Bronchial epithelial cell (primary cell): Measurements from ENCODE around the gene BTBD16. TPM values are rescaled to one million over a fixed set of nuclear protein-coding genes. Genes with fewer than 3 reads are reported as not detected.

ENCODE experiments used
- DNase-seq: peaks from one replicate; pipeline ENCODE4 v3.0.0-alpha.2; 2010; ENCODE audit warnings: low read depth
- FAIRE-seq: peaks from 2 replicates; lab custom pipeline; 2011; peaks lifted over from hg19 to GRCh38; lab: Jason Lieb, UNC
- H3K27me3 ChIP-seq: 2 replicates; pipeline ENCODE4 v1.5.1; 2011; ENCODE audit warnings: low read length; ENCODE audit not compliant: control insufficient read depth, insufficient read depth
- H3K36me3 ChIP-seq: 2 replicates; pipeline ENCODE4 v1.5.1; 2011; ENCODE audit warnings: low read length; ENCODE audit not compliant: control insufficient read depth, insufficient read depth
- H3K4me3 ChIP-seq: 2 replicates; pipeline ENCODE4 v1.5.1; 2011; ENCODE audit warnings: mild to moderate bottlenecking, low read depth, low read length, control low read depth
- total RNA-seq: library from RNA; depleted of rRNA; stranded (reverse); fragments of >200 nt; gene quantifications from 2 replicates; pipeline ENCODE4 v1.2.1, GENCODE V29; 2014
- TF ChIP-seq, protein P1 (sequence below): IDR thresholded peaks from 2 replicates; pipeline ENCODE4 v1.5.1; 2011; ENCODE audit warnings: mild to moderate bottlenecking, moderate library complexity, low read length, control low read depth, inconsistent platforms; ENCODE audit not compliant: insufficient read depth, severe bottlenecking

BTBD16 gene
- 0.13 and 0.26 TPM in 2 replicates for total RNA-seq

DNA sequence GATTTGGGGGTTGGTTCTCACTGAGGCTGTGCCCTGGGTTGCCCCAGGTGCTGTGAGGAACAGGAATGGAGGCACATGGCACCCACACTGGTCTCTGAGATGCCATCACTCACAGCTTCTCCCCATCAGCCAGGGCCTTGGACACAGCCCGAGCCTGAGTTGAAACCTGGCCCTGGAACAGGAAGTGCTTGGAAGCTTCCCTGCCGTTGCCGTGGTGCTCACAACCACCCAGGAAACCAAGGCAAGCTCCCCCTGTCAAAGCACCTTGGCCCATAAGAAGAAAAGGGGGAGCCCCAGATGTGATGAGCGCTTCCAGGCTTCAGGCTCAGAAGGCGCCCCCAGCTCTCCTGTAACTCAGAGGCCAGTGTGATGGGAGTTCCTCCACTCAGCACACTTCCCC is at the start of gene BTBD16:
Gene BTBD16 (plus strand): TSS at position 221 of the 400 bp plus-strand sequence. CDS start 3,786 bp downstream, outside the sequence.
- Histone ChIP-seq H3K36me3 (no peaks in the 10 kb centered on the region), H3K27me3 (no peaks in the 10 kb centered on the region), H3K4me3 (no peak within 1 kb of the TSS)
- FAIRE-seq (no peak), DNase-seq (no peak)
- TF ChIP-seq, protein P1, sequence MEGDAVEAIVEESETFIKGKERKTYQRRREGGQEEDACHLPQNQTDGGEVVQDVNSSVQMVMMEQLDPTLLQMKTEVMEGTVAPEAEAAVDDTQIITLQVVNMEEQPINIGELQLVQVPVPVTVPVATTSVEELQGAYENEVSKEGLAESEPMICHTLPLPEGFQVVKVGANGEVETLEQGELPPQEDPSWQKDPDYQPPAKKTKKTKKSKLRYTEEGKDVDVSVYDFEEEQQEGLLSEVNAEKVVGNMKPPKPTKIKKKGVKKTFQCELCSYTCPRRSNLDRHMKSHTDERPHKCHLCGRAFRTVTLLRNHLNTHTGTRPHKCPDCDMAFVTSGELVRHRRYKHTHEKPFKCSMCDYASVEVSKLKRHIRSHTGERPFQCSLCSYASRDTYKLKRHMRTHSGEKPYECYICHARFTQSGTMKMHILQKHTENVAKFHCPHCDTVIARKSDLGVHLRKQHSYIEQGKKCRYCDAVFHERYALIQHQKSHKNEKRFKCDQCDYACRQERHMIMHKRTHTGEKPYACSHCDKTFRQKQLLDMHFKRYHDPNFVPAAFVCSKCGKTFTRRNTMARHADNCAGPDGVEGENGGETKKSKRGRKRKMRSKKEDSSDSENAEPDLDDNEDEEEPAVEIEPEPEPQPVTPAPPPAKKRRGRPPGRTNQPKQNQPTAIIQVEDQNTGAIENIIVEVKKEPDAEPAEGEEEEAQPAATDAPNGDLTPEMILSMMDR = no peak

DNA sequence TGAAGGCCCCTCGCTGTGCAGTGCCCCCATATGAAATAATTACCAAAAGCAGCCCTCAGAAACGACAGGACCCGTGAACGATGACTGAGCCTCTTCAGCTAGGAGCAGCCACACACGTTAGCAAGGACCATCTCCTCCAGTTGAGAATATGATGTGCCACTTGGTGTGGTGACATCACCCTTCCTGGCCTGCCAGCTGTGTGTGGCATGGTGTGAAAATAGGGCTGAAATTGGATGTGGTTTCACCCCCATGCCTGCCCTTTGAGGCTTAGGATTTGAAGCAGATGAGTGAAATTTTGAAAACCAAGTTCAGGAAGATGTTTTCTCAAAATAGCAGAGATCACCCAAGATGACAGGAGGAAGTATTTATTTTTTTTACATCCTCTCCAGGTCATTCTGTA is 49.1 kb upstream of the BTBD16 start:
- TF ChIP-seq, protein P1 = no peak
- DNase-seq (no peak), FAIRE-seq (no peak)
- Histone ChIP-seq H3K4me3 (no peak overlapping the region), H3K36me3 (peaks cover 38% of the 10 kb centered on the region), H3K27me3 (no peaks in the 10 kb centered on the region)

GRCh38 chr10:122222638-122223037 is 48.5 kb upstream of the BTBD16 start:
- FAIRE-seq (no peak), DNase-seq (no peak)
- no peaks in the 10 kb centered on the region for H3K27me3 ChIP-seq
- peaks cover 43% of the 10 kb centered on the region for H3K36me3 ChIP-seq
- TF ChIP-seq, protein P1 = no peak
- no peak overlapping the region for H3K4me3 ChIP-seq

GRCh38 chr10:122224159-122224558 is 46.9 kb upstream of the BTBD16 start:
- TF ChIP-seq, protein P1 = no peak
- DNase-seq (no peak), FAIRE-seq (no peak)
- Histone ChIP-seq H3K27me3 (no peaks in the 10 kb centered on the region), H3K4me3 (no peak overlapping the region), H3K36me3 (peaks cover 42% of the 10 kb centered on the region)

DNA sequence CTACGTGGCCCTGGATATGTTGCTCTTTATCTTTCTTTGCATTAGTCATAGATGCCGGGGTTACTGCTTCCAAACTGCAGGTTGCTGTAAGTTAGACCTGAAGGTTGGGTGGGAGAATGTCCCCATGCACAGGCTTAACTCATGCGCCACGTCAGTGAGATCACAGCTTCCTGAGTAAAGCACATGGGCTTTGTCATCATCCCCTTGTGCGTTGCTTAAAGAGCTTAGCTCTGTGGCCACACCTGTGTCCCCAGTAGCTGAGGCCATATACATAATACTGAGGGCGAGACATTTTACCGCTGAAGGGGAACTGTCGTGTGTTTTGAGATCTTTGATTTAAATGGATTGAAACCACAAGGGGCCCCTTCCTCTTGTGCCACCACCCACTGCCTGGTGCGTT is 45.8 kb upstream of the BTBD16 start:
- TF ChIP-seq, protein P1 = no peak
- peaks cover 47% of the 10 kb centered on the region for H3K36me3 ChIP-seq
- H3K27me3 ChIP-seq = no peaks in the 10 kb centered on the region
- FAIRE-seq = no peak
- DNase-seq = no peak
- H3K4me3 ChIP-seq = no peak overlapping the region

GRCh38 chr10:122227754-122228153 is 43.3 kb upstream of the BTBD16 start:
- peaks cover 39% of the 10 kb centered on the region for H3K36me3 ChIP-seq
- no peaks in the 10 kb centered on the region for H3K27me3 ChIP-seq
- no peak for DNase-seq
- TF ChIP-seq, protein P1 = no peak
- no peak overlapping the region for H3K4me3 ChIP-seq
- no peak for FAIRE-seq
